ENCODE measurements around the gene SLC16A10. TPM values are rescaled to one million over a fixed set of nuclear protein-coding genes. Genes with fewer than 3 reads are reported as not detected.

The SLC16A10 gene
- total RNA-seq, 2 experiments from 2014 or later = 6.2 to 7.0 TPM

GRCh38 chr6:111204881-111205280 is 117.6 kb downstream of the SLC16A10 start:
- intact Hi-C loops (cut with DNase I, micrococcal nuclease) = no loop called here
- Mint-ChIP-seq H3K27ac (no peak overlapping the region), H3K9me3 (ENCODE audit: low read depth) (no peaks in the 10 kb centered on the region), H3K4me3 (no peak overlapping the region), H3K4me1 (peaks cover 17% of the 10 kb centered on the region), H3K36me3 (ENCODE audit: low read depth) (no peaks in the 10 kb centered on the region), H3K27me3 (no peaks in the 10 kb centered on the region)
- no peak for DNase-seq
- ChIA-PET CTCF (interaction anchor here (0.7 to 2.0 kb wide), 4 partner anchors 110 to 194 kb away, joined by 3 to 5 read pairs (median 4); no protein-coding TSS in a partner anchor), POLR2A (no interaction called here)
- no peak for ATAC-seq

- DNase-seq = no peak
- no peak overlapping the region for H3K27ac Mint-ChIP-seq
- H3K9me3 Mint-ChIP-seq (ENCODE audit: low read depth) = no peaks in the 10 kb centered on the region
- POLR2A ChIA-PET = interaction anchor here (0.6 kb wide), 1 partner anchor 63 kb away, joined by 4 read pairs; no protein-coding TSS in a partner anchor
- intact Hi-C loops (cut with DNase I, micrococcal nuclease) = no loop called here
- H3K27me3 Mint-ChIP-seq = no peaks in the 10 kb centered on the region
- H3K4me3 Mint-ChIP-seq = no peak overlapping the region
- peaks cover 11% of the 10 kb centered on the region for H3K4me1 Mint-ChIP-seq
- no peaks in the 10 kb centered on the region for H3K36me3 Mint-ChIP-seq (ENCODE audit: low read depth)
- CTCF ChIA-PET = interaction anchor here (0.5 to 2.0 kb wide), 6 partner anchors 47 to 195 kb away, joined by 3 to 5 read pairs (median 3); no protein-coding TSS in a partner anchor
- ATAC-seq = no peak
These were observed 118.2 kb downstream of the SLC16A10 start for GRCh38 chr6:111205502-111205901.

GRCh38 chr6:111207141-111207858 is 120.0 kb downstream of the SLC16A10 start:
- POLR2A ChIA-PET = no interaction called here
- H3K27me3 Mint-ChIP-seq = no peaks in the 10 kb centered on the region
- no peak overlapping the region for H3K27ac Mint-ChIP-seq
- no peaks in the 10 kb centered on the region for H3K4me1 Mint-ChIP-seq
- H3K36me3 Mint-ChIP-seq (ENCODE audit: low read depth) = no peaks in the 10 kb centered on the region
- CTCF ChIA-PET = interaction anchor here (0.6 to 5.0 kb wide), 5 partner anchors 10 to 967 kb away, joined by 3 to 42 read pairs (median 3); no protein-coding TSS in a partner anchor
- no peak for ATAC-seq
- H3K9me3 Mint-ChIP-seq (ENCODE audit: low read depth) = no peaks in the 10 kb centered on the region
- DNase-seq = no peak
- H3K4me3 Mint-ChIP-seq = no peak overlapping the region
- intact Hi-C loops (cut with DNase I, micrococcal nuclease) = no loop called here

GRCh38 chr6:111208933-111209332 is 121.6 kb downstream of the SLC16A10 start:
- Mint-ChIP-seq H3K27ac (no peak overlapping the region), H3K9me3 (ENCODE audit: low read depth) (no peaks in the 10 kb centered on the region), H3K36me3 (ENCODE audit: low read depth) (no peaks in the 10 kb centered on the region), H3K27me3 (no peaks in the 10 kb centered on the region), H3K4me3 (no peak overlapping the region), H3K4me1 (no peaks in the 10 kb centered on the region)
- DNase-seq (no peak), ATAC-seq (no peak)
- intact Hi-C loops (cut with DNase I, micrococcal nuclease) = no loop called here
- ChIA-PET CTCF (interaction anchor here (0.8 to 5.0 kb wide), 12 partner anchors 9 to 336 kb away, joined by 3 to 54 read pairs (median 4); a partner anchor contains a TSS), POLR2A (no interaction called here)

GRCh38 chr6:111210194-111210728 is 123.0 kb downstream of the SLC16A10 start:
- Mint-ChIP-seq H3K36me3 (ENCODE audit: low read depth) (no peaks in the 10 kb centered on the region), H3K27me3 (no peaks in the 10 kb centered on the region), H3K27ac (no peak overlapping the region), H3K9me3 (ENCODE audit: low read depth) (no peaks in the 10 kb centered on the region), H3K4me3 (no peak overlapping the region), H3K4me1 (no peaks in the 10 kb centered on the region)
- ATAC-seq (peak; percentile 78), DNase-seq (peak; percentile 13)
- intact Hi-C loops (cut with DNase I, micrococcal nuclease) = loop anchor here (1.0 to 2.0 kb wide), 5 partner anchors 123 to 681 kb away; partner anchors contain the start of gene SLC16A10 (in 1 of the 2)
- CTCF ChIA-PET = interaction anchor here (0.6 to 5.0 kb wide), 22 partner anchors 8 to 528 kb away, joined by 3 to 54 read pairs (median 4); a partner anchor contains a TSS
- POLR2A ChIA-PET = no interaction called here

- no peak for DNase-seq
- H3K4me1 Mint-ChIP-seq = no peaks in the 10 kb centered on the region
- no peaks in the 10 kb centered on the region for H3K36me3 Mint-ChIP-seq (ENCODE audit: low read depth)
- intact Hi-C loops (cut with DNase I, micrococcal nuclease) = loop anchor here in 1 of 2 experiments (2.0 kb wide), 1 partner anchor 683 kb away; no protein-coding TSS in a partner anchor
- ChIA-PET POLR2A (no interaction called here), CTCF (interaction anchor here (1.0 to 5.0 kb wide), 4 partner anchors 153 to 201 kb away, joined by 3 to 54 read pairs (median 22); no protein-coding TSS in a partner anchor)
- no peaks in the 10 kb centered on the region for H3K9me3 Mint-ChIP-seq (ENCODE audit: low read depth)
- no peak for ATAC-seq
- no peak overlapping the region for H3K27ac Mint-ChIP-seq
- no peaks in the 10 kb centered on the region for H3K27me3 Mint-ChIP-seq
- H3K4me3 Mint-ChIP-seq = no peak overlapping the region
These were observed 124.2 kb downstream of the SLC16A10 start for GRCh38 chr6:111211411-111212030.

GRCh38 chr6:111212625-111213024 is 125.3 kb downstream of the SLC16A10 start:
- intact Hi-C loops (cut with DNase I, micrococcal nuclease) = no loop called here
- no peaks in the 10 kb centered on the region for H3K36me3 Mint-ChIP-seq (ENCODE audit: low read depth)
- ChIA-PET CTCF (interaction anchor here (1.2 to 1.8 kb wide), 3 partner anchors 13 to 201 kb away, joined by 5 to 8 read pairs (median 5); no protein-coding TSS in a partner anchor), POLR2A (interaction anchor here (0.6 kb wide), 1 partner anchor 153 kb away, joined by 3 read pairs; no protein-coding TSS in a partner anchor)
- no peaks in the 10 kb centered on the region for H3K27me3 Mint-ChIP-seq
- no peaks in the 10 kb centered on the region for H3K4me1 Mint-ChIP-seq
- ATAC-seq = no peak
- H3K27ac Mint-ChIP-seq = no peak overlapping the region
- DNase-seq = no peak
- H3K4me3 Mint-ChIP-seq = no peak overlapping the region
- H3K9me3 Mint-ChIP-seq (ENCODE audit: low read depth) = no peaks in the 10 kb centered on the region

GRCh38 chr6:111215131-111215530 is 127.8 kb downstream of the SLC16A10 start:
- H3K9me3 Mint-ChIP-seq (ENCODE audit: low read depth) = no peaks in the 10 kb centered on the region
- no peaks in the 10 kb centered on the region for H3K27me3 Mint-ChIP-seq
- H3K4me3 Mint-ChIP-seq = no peak overlapping the region
- no peak for ATAC-seq
- intact Hi-C loops (cut with DNase I, micrococcal nuclease) = no loop called here
- no peaks in the 10 kb centered on the region for H3K4me1 Mint-ChIP-seq
- H3K36me3 Mint-ChIP-seq (ENCODE audit: low read depth) = peaks cover 1% of the 10 kb centered on the region
- ChIA-PET POLR2A (no interaction called here), CTCF (interaction anchor here (0.9 kb wide), 1 partner anchor 200 kb away, joined by 4 read pairs; no protein-coding TSS in a partner anchor)
- no peak for DNase-seq
- H3K27ac Mint-ChIP-seq = no peak overlapping the region

- no peak overlapping the region for H3K27ac Mint-ChIP-seq
- intact Hi-C loops (cut with DNase I, micrococcal nuclease) = no loop called here
- no peaks in the 10 kb centered on the region for H3K9me3 Mint-ChIP-seq (ENCODE audit: low read depth)
- H3K36me3 Mint-ChIP-seq (ENCODE audit: low read depth) = peaks cover 1% of the 10 kb centered on the region
- H3K4me3 Mint-ChIP-seq = no peak overlapping the region
- peaks cover 1% of the 10 kb centered on the region for H3K4me1 Mint-ChIP-seq
- DNase-seq (no peak), ATAC-seq (no peak)
- no peaks in the 10 kb centered on the region for H3K27me3 Mint-ChIP-seq
- POLR2A ChIA-PET = no interaction called here
- CTCF ChIA-PET = interaction anchor here (0.6 to 2.3 kb wide), 3 partner anchors 31 to 538 kb away, joined by 3 to 5 read pairs (median 5); no protein-coding TSS in a partner anchor
These were observed 132.5 kb downstream of the SLC16A10 start for GRCh38 chr6:111219785-111220184.

- intact Hi-C loops (cut with DNase I, micrococcal nuclease) = no loop called here
These were observed 133.2 kb downstream of the SLC16A10 start for GRCh38 chr6:111220383-111221031.

GRCh38 chr6:111221804-111222203 is 134.5 kb downstream of the SLC16A10 start:
- CTCF ChIA-PET = interaction anchor here (0.6 kb wide), 1 partner anchor 190 kb away, joined by 4 read pairs; no protein-coding TSS in a partner anchor
- POLR2A ChIA-PET = no interaction called here
- intact Hi-C loops (cut with DNase I, micrococcal nuclease) = no loop called here
- Mint-ChIP-seq H3K36me3 (ENCODE audit: low read depth) (peaks cover 1% of the 10 kb centered on the region), H3K9me3 (ENCODE audit: low read depth) (no peaks in the 10 kb centered on the region), H3K4me3 (no peak overlapping the region), H3K4me1 (peaks cover 1% of the 10 kb centered on the region), H3K27me3 (no peaks in the 10 kb centered on the region), H3K27ac (no peak overlapping the region)
- ATAC-seq = no peak
- DNase-seq = no peak

More at GRCh38 chr6:111220383-111221031, 133.2 kb downstream of the SLC16A10 start:
- ATAC-seq = no peak
- no peak overlapping the region for H3K4me3 Mint-ChIP-seq
- H3K4me1 Mint-ChIP-seq = peaks cover 1% of the 10 kb centered on the region
- ChIA-PET POLR2A (no interaction called here), CTCF (interaction anchor here (1.0 to 1.5 kb wide), 2 partner anchors 10 to 539 kb away, joined by 3 to 5 read pairs; no protein-coding TSS in a partner anchor)
- H3K9me3 Mint-ChIP-seq (ENCODE audit: low read depth) = no peaks in the 10 kb centered on the region
- no peak for DNase-seq
- H3K27me3 Mint-ChIP-seq = no peaks in the 10 kb centered on the region
- H3K27ac Mint-ChIP-seq = no peak overlapping the region
- peaks cover 1% of the 10 kb centered on the region for H3K36me3 Mint-ChIP-seq (ENCODE audit: low read depth)
